K562 (cell line): Measurements from ENCODE around the gene NPAS3. TPM values are rescaled to one million over a fixed set of nuclear protein-coding genes. Genes with fewer than 3 reads are reported as not detected.

Experiments
- ATAC-seq: fragments of 200-7000 bp; cut with Tn5 transposase; 3 replicates; pipeline ENCODE4 v1.9.1; 2020; ENCODE audit warnings: moderate library complexity
- BruUV-seq: library from RNA; stranded (reverse); fragments of 400-500 nt; replicated peaks from 2 replicates; lab custom pipeline; 2021; lab: Mats Ljungman, UMichigan
- CTCF ChIA-PET: fragments of 300-600 bp; formaldehyde crosslinking; extraction: SDS; loops from one replicate; lab custom pipeline; 2021; ENCODE audit warnings: low intra/inter-chr PET ratio; lab: Yijun Ruan, JAX
- POLR2A ChIA-PET: fragments of 300-600, 350-650 bp; sonication (Branson Sonifier 250); formaldehyde crosslinking; extraction: SDS; loops from one replicate; lab custom pipeline; 2021; ENCODE audit warnings: antibody characterized with exemption, inconsistent platforms; lab: Yijun Ruan, JAX
- DNase-seq, 4 experiments: peaks; one replicate each; pipeline versions ENCODE4 v3.0.0 to v3.0.0-alpha.2; 2011 to 2018; ENCODE audit warnings: low spot score in 3 of 4, mixed read lengths in 3 of 4; ENCODE audit errors: extremely low read depth in 1 of 4
- FAIRE-seq: peaks from 2 replicates; lab custom pipeline; 2011; peaks lifted over from hg19 to GRCh38; lab: Jason Lieb, UNC
- H2AFZ ChIP-seq: 2 replicates; pipeline ENCODE4 v1.6.0; 2011; ENCODE audit warnings: low read depth, low read length, control low read depth, inconsistent platforms
- H3K27ac ChIP-seq: fragments of 200-600 bp; 3 replicates; pipeline ENCODE4 v1.8.0; 2011; ENCODE audit warnings: low read depth, mild to moderate bottlenecking, control low read depth, inconsistent platforms, low read length, moderate library complexity, mixed read lengths; ENCODE audit errors: extremely low read depth
- H3K27me3 ChIP-seq, 2 experiments: fragments of 300-600 bp in 1 of 2; 2 replicates in 1 of 2; 3 replicates in 1 of 2; pipeline versions ENCODE4 v1.6.0 to v1.8.0; 2011; ENCODE audit warnings: inconsistent platforms in 2 of 2, low read length in 2 of 2, mild to moderate bottlenecking in 1 of 2, mixed read lengths in 1 of 2, moderate library complexity in 1 of 2; ENCODE audit not compliant: control insufficient read depth in 2 of 2, insufficient read depth in 2 of 2
- H3K36me3 ChIP-seq: fragments of 300-600 bp; 3 replicates; pipeline ENCODE4 v1.8.0; 2011; ENCODE audit warnings: mild to moderate bottlenecking, low read length, inconsistent platforms; ENCODE audit not compliant: control insufficient read depth, insufficient read depth
- H3K4me1 ChIP-seq, 2 experiments: fragments of 200-600 bp in 1 of 2; replicated peaks in 1 of 2; 2 replicates in 1 of 2; 3 replicates in 1 of 2; pipeline versions ENCODE4 v1.5.1 to v1.8.0; 2011; ENCODE audit warnings: inconsistent platforms in 2 of 2, low read length in 2 of 2, mild to moderate bottlenecking in 1 of 2, mixed read lengths in 1 of 2, moderate library complexity in 1 of 2; ENCODE audit not compliant: control insufficient read depth in 2 of 2, insufficient read depth in 2 of 2
- H3K4me2 ChIP-seq: 2 replicates; pipeline ENCODE4 v1.6.1; 2011; ENCODE audit warnings: low read length, control low read depth, inconsistent platforms, mixed read lengths; ENCODE audit not compliant: insufficient read depth
- H3K4me3 ChIP-seq: fragments of 200-600 bp; sonication (generic), shearing (Covaris generic); 2 replicates; pipeline ENCODE4 v1.5.1; 2016; ENCODE audit warnings: control low read depth, inconsistent platforms
- H3K79me2 ChIP-seq: fragments of 200-600 bp; 3 replicates; pipeline ENCODE4 v1.8.0; 2011; ENCODE audit warnings: low read length, inconsistent platforms; ENCODE audit not compliant: control insufficient read depth, insufficient read depth
- H3K9ac ChIP-seq, 2 experiments: 2 replicates each; pipeline versions ENCODE4 v1.6.0 to v1.6.1; 2011; ENCODE audit warnings: low read depth in 2 of 2, low read length in 2 of 2, control low read depth in 1 of 2, inconsistent platforms in 1 of 2, mild to moderate bottlenecking in 1 of 2, mixed read lengths in 1 of 2; ENCODE audit not compliant: insufficient read depth in 1 of 2
- H3K9me1 ChIP-seq: one replicate; pipeline ENCODE4 v1.6.0; 2011; ENCODE audit warnings: inconsistent platforms, mild to moderate bottlenecking, low read length, moderate library complexity; ENCODE audit not compliant: control insufficient read depth, insufficient read depth
- H3K9me3 ChIP-seq: replicated peaks from 2 replicates; pipeline ENCODE4 v1.5.1; 2011; ENCODE audit warnings: low read depth, low read length, inconsistent platforms; ENCODE audit not compliant: control insufficient read depth, insufficient read depth
- H4K20me1 ChIP-seq: replicated peaks from 2 replicates; pipeline ENCODE4 v1.6.1; 2011; ENCODE audit warnings: low read length, inconsistent platforms, mixed read lengths; ENCODE audit not compliant: control insufficient read depth, insufficient read depth
- RBM25 ChIP-seq: fragments of 200-400 bp; formaldehyde crosslinking; IDR thresholded peaks from 2 replicates; pipeline ENCODE4 v1.6.1; 2018; ENCODE audit warnings: low read length, low read depth, moderate library complexity; ENCODE audit not compliant: severe bottlenecking
- ZBTB17 ChIP-seq: fragments of 450-650 bp; formaldehyde crosslinking; IDR thresholded peaks from 2 replicates; pipeline ENCODE4 v1.4.0; 2020; ENCODE audit warnings: mild to moderate bottlenecking
- ZHX1 ChIP-seq: fragments of 150-350 bp; conservative IDR thresholded peaks from 2 replicates; pipeline ENCODE4 v1.6.1; 2014; ENCODE audit warnings: low read length
- WGBS: fragments of 100-300 bp; shearing (Covaris generic); methylation state at CpG from one replicate; pipeline ENCODE4 v1.1.6; 2016; ENCODE audit warnings: low coverage, mixed read lengths; ENCODE audit not compliant: insufficient coverage; ENCODE audit errors: missing lambda C conversion rate; 5-methylcytosine and 5-hydroxymethylcytosine counted together
- in situ Hi-C: fragments of 300-500 bp; cut with MboI; formaldehyde crosslinking; loops from 4 replicates; pipeline ENCODE4 v1.15.0; 2018; ENCODE audit warnings: inconsistent platforms, mixed read lengths
- intact Hi-C: fragments of 100-400 bp; cut with micrococcal nuclease; formaldehyde crosslinking; loops from 2 replicates; pipeline ENCODE4 v1.14.2; 2022
- polyA plus RNA-seq, 8 experiments: library from polyadenylated mRNA; depleted of rRNA in 4 of 8; stranded (reverse) in 5 of 8; unstranded in 3 of 8; fragments of >200 nt; fragmentation: Nextera tagmentation in 2 of 8; fragmentation: Illumina TruSeq in 1 of 8; extraction: Ambion mirVana in 2 of 8; extraction: Trizol in 1 of 8; gene quantifications; 2 replicates each; pipeline versions ENCODE4 v1.2.1 to v1.2.3, GENCODE V29; 2011 to 2014; ENCODE audit warnings: inconsistent platforms in 1 of 8, missing spikeins in 1 of 8
- total RNA-seq, 7 experiments: library from RNA; depleted of rRNA in 6 of 7; stranded (reverse); fragments of >200 nt in 6 of 7; fragmentation: Illumina TruSeq in 2 of 7; extraction: Trizol in 2 of 7; gene quantifications; 2 replicates each; pipeline versions ENCODE4 v1.2.1 to v1.2.3, GENCODE V29; 2011 to 2021; ENCODE audit warnings: low replicate concordance in 1 of 7

NPAS3 gene
- total and polyA plus RNA-seq, 9 of the 15 experiments (the other 6 are each of a cell fraction or from before 2014, with no cell fraction given) = 0.04 TPM; not detected in 8

- no peak overlapping the region for H3K4me3 ChIP-seq
- no peak for FAIRE-seq
- no peak overlapping the region for H3K4me2 ChIP-seq
- POLR2A ChIA-PET = interaction anchor here (1.3 kb wide), 1 partner anchor 16 kb away, joined by 3 read pairs; no protein-coding TSS in a partner anchor
- H3K4me1 ChIP-seq = no peaks in the 10 kb centered on the region
- intact Hi-C loops = no loop called here
- H3K36me3 ChIP-seq = no peaks in the 10 kb centered on the region
- no peak for DNase-seq
- no TSS peak for BruUV-seq
- in situ Hi-C loops = no loop called here
- H4K20me1 ChIP-seq = no peaks in the 10 kb centered on the region
- WGBS = 2% methylated on average over 4 of the region's 4 CpGs
- no peak overlapping the region for H3K27ac ChIP-seq
- TF ChIP-seq ZHX1 = no peak
- TF ChIP-seq RBM25 = peak; percentile 28
- no peak for TF ChIP-seq ZBTB17 (CRISPR knock-in tag)
- peaks cover 0 to 3% of the 10 kb centered on the region in 2 experiments; a peak in 2 of 5 replicates for H3K27me3 ChIP-seq
- H3K9ac ChIP-seq = no peak overlapping the region
- H2AFZ ChIP-seq = no peak overlapping the region
- no peak for ATAC-seq
- no peaks in the 10 kb centered on the region for H3K9me3 ChIP-seq
- CTCF ChIA-PET = no interaction called here
- H3K79me2 ChIP-seq = no peaks in the 10 kb centered on the region
- H3K9me1 ChIP-seq = no peaks in the 10 kb centered on the region
These were observed 799.4 kb downstream of the NPAS3 start for GRCh38 chr14:33738029-33738428.
